Chondrocyte (in vitro differentiated cells): ENCODE results near the gene PARP3. TPM values are rescaled to one million over a fixed set of nuclear protein-coding genes. Genes with fewer than 3 reads are reported as not detected.

Experiments
- DNase-seq: peaks from one replicate; pipeline ENCODE4 v3.0.0; 2021; ENCODE audit warnings: mixed read lengths, low spot score
- H3K27ac Mint-ChIP-seq: one replicate; pipeline ENCODE4 v1.8.0; 2021; ENCODE audit warnings: mild to moderate bottlenecking, moderate library complexity, mixed read lengths; ENCODE audit not compliant: unreplicated experiment
- H3K27me3 Mint-ChIP-seq: 2 replicates; pipeline ENCODE4 v1.8.0; 2021; ENCODE audit warnings: low read depth, mixed read lengths
- H3K36me3 Mint-ChIP-seq: 2 replicates; pipeline ENCODE4 v1.8.0; 2021; ENCODE audit warnings: low read depth, mixed read lengths
- H3K4me1 Mint-ChIP-seq: 2 replicates; pipeline ENCODE4 v1.8.0; 2021; ENCODE audit warnings: low read depth, mild to moderate bottlenecking, mixed read lengths
- H3K4me3 Mint-ChIP-seq: one replicate; pipeline ENCODE4 v1.8.0; 2021; ENCODE audit warnings: mild to moderate bottlenecking, moderate library complexity, mixed read lengths; ENCODE audit not compliant: unreplicated experiment
- H3K9me3 Mint-ChIP-seq: 2 replicates; pipeline ENCODE4 v1.8.0; 2021; ENCODE audit warnings: low read depth, mixed read lengths
- total RNA-seq: library from RNA; stranded (reverse); gene quantifications from 3 replicates; pipeline ENCODE4 v1.2.1, GENCODE V29; 2021
- TF ChIP-seq, protein P1 (sequence below): fragments of 200-600 bp; sonication (generic); IDR thresholded peaks from 2 replicates; pipeline ENCODE4 v1.5.0; 2021; ENCODE audit warnings: antibody characterized with exemption, mild to moderate bottlenecking, moderate library complexity

The PARP3 gene
- total RNA-seq, 1 donor from 2014 or later, result 9.5 TPM

DNA sequence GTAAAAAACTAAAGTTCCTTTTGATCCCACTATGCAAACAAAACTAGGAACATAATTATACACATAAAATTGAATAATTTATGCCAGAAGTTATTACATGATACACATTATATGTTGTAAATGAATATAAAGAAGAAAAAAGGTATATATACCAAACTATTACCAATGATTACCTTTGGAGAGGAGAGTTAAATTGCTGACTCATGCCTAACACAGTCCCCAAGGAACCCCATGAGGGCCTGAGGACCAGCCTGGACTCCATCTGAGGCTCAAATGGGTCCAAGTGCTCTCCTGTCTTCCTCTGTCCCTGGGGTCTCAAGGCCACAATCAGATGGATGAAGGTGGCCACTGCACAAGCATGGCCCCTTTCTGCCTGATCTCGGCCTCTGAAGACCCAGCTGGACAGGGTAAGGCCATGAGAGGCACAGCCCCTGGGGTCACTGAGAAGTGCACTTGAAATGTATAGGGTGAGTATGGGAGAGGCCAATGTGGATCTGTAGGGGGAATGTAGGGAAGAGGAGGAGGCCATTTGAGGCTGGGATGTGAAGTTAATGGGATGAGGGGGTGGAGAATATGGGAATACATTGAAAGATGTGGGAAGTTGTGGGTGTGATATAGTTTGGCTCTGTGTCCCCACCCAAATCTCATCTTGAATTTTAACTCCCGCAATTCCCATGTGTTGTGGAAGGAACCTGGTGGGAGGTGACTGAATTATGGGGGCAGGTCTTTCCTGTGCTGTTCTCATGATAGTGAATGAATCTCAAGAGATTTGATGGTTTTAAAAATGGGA lies 37.9 kb upstream of the PARP3 start:
- no peaks in the 10 kb centered on the region for H3K36me3 Mint-ChIP-seq
- TF ChIP-seq, protein P1, sequence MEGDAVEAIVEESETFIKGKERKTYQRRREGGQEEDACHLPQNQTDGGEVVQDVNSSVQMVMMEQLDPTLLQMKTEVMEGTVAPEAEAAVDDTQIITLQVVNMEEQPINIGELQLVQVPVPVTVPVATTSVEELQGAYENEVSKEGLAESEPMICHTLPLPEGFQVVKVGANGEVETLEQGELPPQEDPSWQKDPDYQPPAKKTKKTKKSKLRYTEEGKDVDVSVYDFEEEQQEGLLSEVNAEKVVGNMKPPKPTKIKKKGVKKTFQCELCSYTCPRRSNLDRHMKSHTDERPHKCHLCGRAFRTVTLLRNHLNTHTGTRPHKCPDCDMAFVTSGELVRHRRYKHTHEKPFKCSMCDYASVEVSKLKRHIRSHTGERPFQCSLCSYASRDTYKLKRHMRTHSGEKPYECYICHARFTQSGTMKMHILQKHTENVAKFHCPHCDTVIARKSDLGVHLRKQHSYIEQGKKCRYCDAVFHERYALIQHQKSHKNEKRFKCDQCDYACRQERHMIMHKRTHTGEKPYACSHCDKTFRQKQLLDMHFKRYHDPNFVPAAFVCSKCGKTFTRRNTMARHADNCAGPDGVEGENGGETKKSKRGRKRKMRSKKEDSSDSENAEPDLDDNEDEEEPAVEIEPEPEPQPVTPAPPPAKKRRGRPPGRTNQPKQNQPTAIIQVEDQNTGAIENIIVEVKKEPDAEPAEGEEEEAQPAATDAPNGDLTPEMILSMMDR, result no peak
- no peak for DNase-seq
- H3K4me1 Mint-ChIP-seq, result no peaks in the 10 kb centered on the region
- peaks cover 22% of the 10 kb centered on the region for H3K9me3 Mint-ChIP-seq
- H3K27ac Mint-ChIP-seq, result no peak overlapping the region
- peaks cover 23% of the 10 kb centered on the region for H3K27me3 Mint-ChIP-seq
- no peak overlapping the region for H3K4me3 Mint-ChIP-seq

DNA sequence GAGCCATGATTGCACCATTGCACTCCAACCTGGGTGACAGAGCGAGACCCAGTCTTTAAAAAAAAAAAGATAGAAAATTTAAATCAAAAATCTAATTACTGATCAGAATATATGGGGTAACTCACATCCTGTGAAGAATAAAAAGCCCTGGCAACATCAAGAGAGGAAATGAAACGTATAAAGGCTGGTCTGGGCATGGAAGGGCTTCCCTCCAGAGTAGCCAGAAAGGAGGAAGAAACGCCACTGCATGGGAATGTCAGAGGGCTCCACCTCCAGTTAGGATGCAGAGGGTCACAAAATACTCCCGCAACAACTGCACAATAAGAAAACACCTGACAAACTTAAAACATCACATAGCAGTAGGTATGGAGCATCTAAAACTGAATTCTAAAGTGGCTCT lies 34.1 kb upstream of the PARP3 start:
- no peaks in the 10 kb centered on the region for H3K36me3 Mint-ChIP-seq
- no peak overlapping the region for H3K4me3 Mint-ChIP-seq
- H3K4me1 Mint-ChIP-seq, result no peaks in the 10 kb centered on the region
- H3K27ac Mint-ChIP-seq, result no peak overlapping the region
- TF ChIP-seq, protein P1, result no peak
- H3K27me3 Mint-ChIP-seq, result no peaks in the 10 kb centered on the region
- DNase-seq, result no peak
- peaks cover 27% of the 10 kb centered on the region for H3K9me3 Mint-ChIP-seq

DNA sequence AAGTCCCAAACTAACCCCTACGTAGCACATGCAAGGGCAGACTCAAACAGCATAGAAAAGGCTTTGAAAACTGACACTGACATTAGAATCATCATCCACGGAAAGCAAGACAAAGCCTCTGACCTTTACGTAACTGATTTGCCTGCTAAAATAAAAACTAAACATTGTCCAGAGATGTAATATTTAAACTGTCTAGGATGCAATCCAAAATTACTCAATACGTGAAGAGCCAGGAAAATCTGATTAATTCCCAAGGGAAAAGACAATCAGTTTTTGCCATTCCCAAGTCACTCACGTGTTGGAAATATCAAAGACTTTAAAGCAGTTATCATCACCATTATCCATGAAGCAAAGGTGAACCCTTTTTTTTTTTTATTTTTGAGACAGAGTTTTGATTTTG lies 25.7 kb upstream of the PARP3 start:
- Mint-ChIP-seq H3K36me3 (no peaks in the 10 kb centered on the region), H3K4me3 (no peak overlapping the region), H3K27me3 (peaks cover 29% of the 10 kb centered on the region), H3K27ac (no peak overlapping the region), H3K4me1 (no peaks in the 10 kb centered on the region), H3K9me3 (no peaks in the 10 kb centered on the region)
- TF ChIP-seq, protein P1, result no peak
- no peak for DNase-seq

DNA sequence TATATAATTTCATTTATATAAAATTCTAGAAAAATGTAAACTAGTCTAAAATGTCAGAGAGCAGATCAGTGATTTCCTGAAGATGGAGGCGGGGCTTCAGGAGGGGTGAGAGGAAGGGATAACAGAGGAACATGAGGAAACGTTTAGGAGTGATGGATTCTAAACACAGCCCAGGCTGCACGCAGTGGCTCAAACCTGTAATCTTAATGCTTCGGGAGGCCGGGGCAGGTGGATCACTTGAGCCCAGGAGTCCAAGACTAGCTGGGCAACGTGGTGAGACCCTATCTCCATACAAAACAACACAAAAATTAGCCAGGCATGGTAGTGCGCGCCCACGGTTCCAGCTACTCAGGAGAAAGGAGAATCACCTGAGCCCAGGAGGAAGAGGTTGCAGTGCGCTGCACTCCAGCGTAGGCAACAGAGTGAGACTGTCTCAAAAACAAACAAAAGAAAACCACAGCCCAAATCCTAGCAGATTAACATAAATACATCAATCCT lies 21.0 kb upstream of the PARP3 start:
- no peak overlapping the region for H3K27ac Mint-ChIP-seq
- DNase-seq, result no peak
- peaks cover 28% of the 10 kb centered on the region for H3K27me3 Mint-ChIP-seq
- TF ChIP-seq, protein P1, result no peak
- no peaks in the 10 kb centered on the region for H3K4me1 Mint-ChIP-seq
- H3K36me3 Mint-ChIP-seq, result no peaks in the 10 kb centered on the region
- no peak overlapping the region for H3K4me3 Mint-ChIP-seq
- no peaks in the 10 kb centered on the region for H3K9me3 Mint-ChIP-seq

DNA sequence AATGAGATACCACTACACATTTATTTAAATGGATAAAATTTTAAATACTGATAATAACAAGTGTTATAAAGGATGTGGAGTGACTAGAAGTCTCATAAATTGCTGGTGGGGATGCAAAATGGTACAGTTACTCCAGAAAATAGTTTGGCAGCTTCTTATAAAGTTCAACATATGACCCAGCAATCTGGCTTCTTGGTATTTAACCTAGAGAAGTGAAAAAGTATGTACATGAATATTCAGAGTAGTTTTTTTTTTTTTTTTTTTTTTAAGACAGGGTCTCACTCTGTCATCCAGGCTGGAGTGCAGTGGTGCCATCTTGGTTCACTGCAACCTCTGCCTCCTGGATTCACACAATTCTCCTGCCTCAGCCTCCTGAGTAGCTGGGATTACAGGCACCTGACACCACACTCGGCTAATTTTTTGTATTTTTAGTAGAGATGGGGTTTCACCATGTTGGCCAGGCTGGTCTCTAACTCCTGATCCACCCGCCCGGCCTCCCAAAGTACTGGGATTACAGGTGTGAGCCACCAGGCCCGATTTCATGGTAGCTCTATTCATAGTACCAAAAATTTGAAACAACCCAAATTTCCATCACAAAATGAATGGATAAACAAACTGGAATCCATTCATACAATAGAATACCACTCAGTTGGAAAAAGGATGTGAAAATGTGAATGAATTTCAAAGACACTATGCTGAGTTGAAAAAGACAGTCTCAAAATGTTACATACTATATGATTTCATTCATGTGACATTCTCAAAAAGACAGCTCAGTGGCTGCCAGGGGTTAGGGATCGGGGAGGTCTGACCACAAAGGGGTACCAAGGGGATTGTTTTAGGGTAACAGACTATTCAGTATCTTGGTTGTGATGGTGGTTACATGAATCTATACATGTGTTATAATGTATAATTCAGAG lies 14.8 kb upstream of the PARP3 start:
- H3K4me1 Mint-ChIP-seq, result no peaks in the 10 kb centered on the region
- TF ChIP-seq, protein P1, result no peak
- no peak for DNase-seq
- no peak overlapping the region for H3K27ac Mint-ChIP-seq
- no peaks in the 10 kb centered on the region for H3K27me3 Mint-ChIP-seq
- no peaks in the 10 kb centered on the region for H3K9me3 Mint-ChIP-seq
- peaks cover 4% of the 10 kb centered on the region for H3K36me3 Mint-ChIP-seq
- no peak overlapping the region for H3K4me3 Mint-ChIP-seq
